Measurements from ENCODE around the gene IRF4. TPM values are rescaled to one million over a fixed set of nuclear protein-coding genes. Genes with fewer than 3 reads are reported as not detected.
A peak's percentile ranks its signal among the peaks of the same experiment; 100 is the strongest.

IRF4 gene
- total and polyA plus RNA-seq, 2 donors (not counting 1 experiment from before 2014, with no cell fraction given), result 75.7 to 142 TPM

DNA sequence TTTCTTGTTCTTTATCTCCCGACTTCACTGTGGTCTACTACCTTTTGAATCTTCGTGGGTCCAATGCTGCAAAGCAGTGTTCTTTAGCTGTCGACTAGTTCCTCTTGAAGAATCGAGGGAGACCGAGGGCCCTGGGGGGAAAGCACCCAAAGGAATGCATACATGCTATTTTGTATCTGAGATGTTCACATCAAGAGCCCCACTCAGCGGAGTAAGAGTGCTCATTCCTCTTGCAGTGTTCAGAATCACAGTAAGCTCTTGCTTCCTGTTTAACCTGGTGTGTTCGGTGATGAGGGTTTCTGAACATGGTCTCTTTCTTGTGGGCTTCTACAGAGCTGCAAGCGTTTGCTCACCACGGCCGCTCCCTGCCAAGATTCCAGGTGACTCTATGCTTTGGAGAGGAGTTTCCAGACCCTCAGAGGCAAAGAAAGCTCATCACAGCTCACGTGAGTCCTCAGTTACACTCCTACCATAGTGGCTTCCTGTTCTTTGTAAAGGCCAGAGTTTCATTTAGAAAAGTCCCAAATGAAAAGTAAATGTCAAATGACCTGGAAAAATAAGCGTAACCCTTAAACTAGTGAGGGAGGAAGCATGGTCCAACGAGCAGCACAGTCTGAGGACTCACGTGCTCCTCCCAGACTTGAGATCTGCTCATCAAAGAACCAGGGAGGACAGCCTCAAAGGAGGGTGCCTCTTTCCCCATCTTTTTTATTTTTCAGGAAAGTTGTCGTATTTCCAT, 13.3 kb downstream of the IRF4 start:
- Histone ChIP-seq H2AFZ (ENCODE audit: insufficient read depth, low read depth, low read length, poor library complexity, severe bottlenecking) (no peak overlapping the region), H3K27ac (ENCODE audit: low read length in 2 of 2) (peak overlapping the region; percentile 57 to 89), H3K9ac (ENCODE audit: low read length) (peak overlapping the region; percentile 18), H4K20me1 (ENCODE audit: control insufficient read depth, insufficient read depth, low read length, poor library complexity, severe bottlenecking) (peaks cover 52% of the 10 kb centered on the region), H3K9me3 (ENCODE audit: control extremely low read depth in 1 of 3, control insufficient read depth in 2 of 3, insufficient read depth in 1 of 3, low read length in 2 of 3) (no peaks in the 10 kb centered on the region), H3K4me2 (replicated peaks; ENCODE audit: low read depth, low read length, poor library complexity, severe bottlenecking) (peak overlapping the region; percentile 66), H3K4me3 (ENCODE audit: control extremely low read depth in 1 of 5, extremely low read depth in 1 of 5, insufficient read depth in 1 of 5, low read depth in 2 of 5, low read length in 4 of 5) (peak overlapping the region in 3 of 5 experiments; percentile 6 to 26 (median 7)), H3K4me1 (ENCODE audit: control insufficient read depth in 2 of 2, insufficient read depth in 2 of 2, low read length in 2 of 2) (peaks cover 46 to 53% of the 10 kb centered on the region in 2 donors), H3K79me2 (ENCODE audit: control insufficient read depth, insufficient read depth, low read length) (peaks cover 42% of the 10 kb centered on the region), H3K27me3 (replicated peaks in 1 of 4; ENCODE audit: control extremely low read depth in 1 of 4, control insufficient read depth in 3 of 4, insufficient read depth in 4 of 4, low read length in 3 of 4) (no peaks in the 10 kb centered on the region), H3K36me3 (replicated peaks in 1 of 2; ENCODE audit: control extremely low read depth in 1 of 2, control insufficient read depth in 1 of 2, extremely low read depth in 1 of 2, insufficient read depth in 2 of 2, low read length in 1 of 2) (peaks cover 10 to 99% of the 10 kb centered on the region in 2 experiments)
- Mint-ChIP-seq H3K4me3 (peak overlapping the region; percentile 82), H3K9me3 (ENCODE audit: insufficient read depth) (no peaks in the 10 kb centered on the region), H3K27me3 (no peaks in the 10 kb centered on the region), H3K4me1 (peaks cover 80% of the 10 kb centered on the region), H3K27ac (peak overlapping the region; percentile 95)
- intact Hi-C loops (cut with micrococcal nuclease), result loop anchor here (2.0 to 5.0 kb wide), 3 partner anchors 14 to 82 kb away; partner anchors contain the start of gene IRF4
- WGBS (ENCODE audit: insufficient coverage), result 23% methylated on average over 9 of the region's 15 CpGs
- DNase-seq, result peak; percentile 71
- POLR2A ChIA-PET, result interaction anchor here (0.7 to 4.9 kb wide), 4 partner anchors 12 to 112 kb away, joined by 3 to 35 read pairs (median 5); partner anchors contain the start of genes DUSP22 and IRF4
- peak; percentile 67 for ATAC-seq (ENCODE audit: low read depth)
- CTCF ChIA-PET, result interaction anchor here (0.8 to 7.2 kb wide), 12 partner anchors 13 to 217 kb away, joined by 3 to 72 read pairs (median 6); partner anchors contain the start of genes DUSP22 and IRF4
- TF ChIP-seq, protein P1, sequence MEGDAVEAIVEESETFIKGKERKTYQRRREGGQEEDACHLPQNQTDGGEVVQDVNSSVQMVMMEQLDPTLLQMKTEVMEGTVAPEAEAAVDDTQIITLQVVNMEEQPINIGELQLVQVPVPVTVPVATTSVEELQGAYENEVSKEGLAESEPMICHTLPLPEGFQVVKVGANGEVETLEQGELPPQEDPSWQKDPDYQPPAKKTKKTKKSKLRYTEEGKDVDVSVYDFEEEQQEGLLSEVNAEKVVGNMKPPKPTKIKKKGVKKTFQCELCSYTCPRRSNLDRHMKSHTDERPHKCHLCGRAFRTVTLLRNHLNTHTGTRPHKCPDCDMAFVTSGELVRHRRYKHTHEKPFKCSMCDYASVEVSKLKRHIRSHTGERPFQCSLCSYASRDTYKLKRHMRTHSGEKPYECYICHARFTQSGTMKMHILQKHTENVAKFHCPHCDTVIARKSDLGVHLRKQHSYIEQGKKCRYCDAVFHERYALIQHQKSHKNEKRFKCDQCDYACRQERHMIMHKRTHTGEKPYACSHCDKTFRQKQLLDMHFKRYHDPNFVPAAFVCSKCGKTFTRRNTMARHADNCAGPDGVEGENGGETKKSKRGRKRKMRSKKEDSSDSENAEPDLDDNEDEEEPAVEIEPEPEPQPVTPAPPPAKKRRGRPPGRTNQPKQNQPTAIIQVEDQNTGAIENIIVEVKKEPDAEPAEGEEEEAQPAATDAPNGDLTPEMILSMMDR (IDR thresholded peaks at IDR 0.05), result no peak
- TF ChIP-seq EZH2 (IDR thresholded peaks at IDR 0.05; ENCODE audit: borderline replicate concordance, insufficient read depth, low read depth, low read length, poor library complexity, severe bottlenecking), result no peak

DNA sequence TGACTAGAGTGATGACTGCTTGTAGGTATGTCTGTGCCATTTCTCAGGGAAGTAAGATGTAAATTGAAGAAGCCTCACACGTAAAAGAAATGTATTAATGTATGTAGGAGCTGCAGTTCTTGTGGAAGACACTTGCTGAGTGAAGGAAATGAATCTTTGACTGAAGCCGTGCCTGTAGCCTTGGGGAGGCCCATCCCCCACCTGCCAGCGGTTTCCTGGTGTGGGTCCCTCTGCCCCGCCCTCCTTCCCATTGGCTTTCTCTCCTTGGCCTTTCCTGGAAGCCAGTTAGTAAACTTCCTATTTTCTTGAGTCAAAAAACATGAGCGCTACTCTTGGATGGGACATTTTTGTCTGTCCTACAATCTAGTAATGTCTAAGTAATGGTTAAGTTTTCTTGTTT, 16.6 kb downstream of the IRF4 start:
- DNase-seq (no peak), ATAC-seq (ENCODE audit: low read depth) (no peak)
- Mint-ChIP-seq H3K4me1 (peaks cover 50% of the 10 kb centered on the region), H3K9me3 (ENCODE audit: insufficient read depth) (no peaks in the 10 kb centered on the region), H3K27ac (peak overlapping the region; percentile 43), H3K27me3 (no peaks in the 10 kb centered on the region), H3K4me3 (no peak overlapping the region)
- Histone ChIP-seq H4K20me1 (ENCODE audit: control insufficient read depth, insufficient read depth, low read length, poor library complexity, severe bottlenecking) (peaks cover 42% of the 10 kb centered on the region), H3K4me1 (ENCODE audit: control insufficient read depth in 2 of 2, insufficient read depth in 2 of 2, low read length in 2 of 2) (peaks cover 22 to 24% of the 10 kb centered on the region in 2 donors), H3K4me2 (replicated peaks; ENCODE audit: low read depth, low read length, poor library complexity, severe bottlenecking) (no peak overlapping the region), H3K27me3 (replicated peaks in 1 of 4; ENCODE audit: control extremely low read depth in 1 of 4, control insufficient read depth in 3 of 4, insufficient read depth in 4 of 4, low read length in 3 of 4) (no peaks in the 10 kb centered on the region), H3K9ac (ENCODE audit: low read length) (no peak overlapping the region), H2AFZ (ENCODE audit: insufficient read depth, low read depth, low read length, poor library complexity, severe bottlenecking) (no peak overlapping the region), H3K27ac (ENCODE audit: low read length in 2 of 2) (peak overlapping the region in 1 of 2 donors; percentile 89), H3K36me3 (replicated peaks in 1 of 2; ENCODE audit: control extremely low read depth in 1 of 2, control insufficient read depth in 1 of 2, extremely low read depth in 1 of 2, insufficient read depth in 2 of 2, low read length in 1 of 2) (peaks cover 18 to 89% of the 10 kb centered on the region in 2 experiments), H3K4me3 (ENCODE audit: control extremely low read depth in 1 of 5, extremely low read depth in 1 of 5, insufficient read depth in 1 of 5, low read depth in 2 of 5, low read length in 4 of 5) (no peak overlapping the region), H3K9me3 (ENCODE audit: control extremely low read depth in 1 of 3, control insufficient read depth in 2 of 3, insufficient read depth in 1 of 3, low read length in 2 of 3) (no peaks in the 10 kb centered on the region), H3K79me2 (ENCODE audit: control insufficient read depth, insufficient read depth, low read length) (peaks cover 18% of the 10 kb centered on the region)
- 63% methylated on average over 3 of the region's 5 CpGs for WGBS (ENCODE audit: insufficient coverage)
- ChIA-PET POLR2A (no interaction called here), CTCF (interaction anchor here (1.0 to 3.1 kb wide), 6 partner anchors 8 to 230 kb away, joined by 3 to 18 read pairs (median 10); no protein-coding TSS in a partner anchor)
- no peak for TF ChIP-seq EZH2 (IDR thresholded peaks at IDR 0.05; ENCODE audit: borderline replicate concordance, insufficient read depth, low read depth, low read length, poor library complexity, severe bottlenecking)
- TF ChIP-seq, protein P1 (IDR thresholded peaks at IDR 0.05), result no peak
- intact Hi-C loops (cut with micrococcal nuclease), result loop anchor here (2.0 to 5.0 kb wide), 4 partner anchors 64 to 219 kb away; no protein-coding TSS in a partner anchor

Measured in B cell (primary cell).